Raji (cell line): ENCODE data around the gene CTNND2.

ENCODE experiments used
- POLR2A ChIP-seq: IDR thresholded peaks from 2 replicates; pipeline ENCODE4 v1.6.1; 2011; ENCODE audit warnings: low read depth, low read length, control low read depth; ENCODE audit not compliant: insufficient read depth

CTNND2 gene

DNA sequence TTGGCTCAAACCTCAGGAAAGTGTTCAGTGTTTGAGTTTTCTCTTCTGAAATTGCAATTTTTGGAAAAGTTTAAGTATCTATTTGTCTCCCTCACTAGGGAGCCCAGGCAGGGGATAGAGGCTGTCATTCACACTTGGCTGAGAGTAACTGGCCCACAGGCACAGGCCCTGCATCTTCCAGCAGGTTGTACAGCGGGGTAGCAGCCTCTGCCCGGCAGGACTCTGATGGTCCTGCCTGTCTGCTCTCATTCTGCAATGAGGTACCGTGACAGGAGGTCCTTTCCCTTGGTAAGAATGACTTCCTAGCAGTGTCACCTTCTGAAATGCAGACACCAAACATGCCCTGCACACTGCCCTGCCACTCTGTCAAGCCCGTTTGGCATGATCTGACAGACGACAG lies 860.4 kb downstream of the CTNND2 start:
- no peak for TF ChIP-seq POLR2A

DNA sequence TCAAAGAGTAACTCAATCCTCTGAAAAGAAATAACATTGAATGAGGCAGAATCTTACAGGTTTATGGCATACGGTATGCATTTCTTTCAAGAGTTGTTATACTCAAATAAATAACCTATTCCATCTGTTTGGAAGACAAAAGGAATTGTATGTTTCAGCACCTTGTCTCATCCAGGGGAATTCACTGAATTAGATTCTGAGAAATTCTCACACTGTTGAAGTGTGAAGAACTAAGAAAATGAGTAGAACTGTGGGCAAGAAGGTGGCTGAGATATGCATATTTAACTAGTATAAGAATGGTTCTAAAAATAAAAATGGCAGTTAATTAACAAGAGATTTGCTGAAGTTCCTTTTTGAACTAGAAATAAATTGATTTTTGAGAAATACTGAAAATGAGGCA lies 863.9 kb downstream of the CTNND2 start:
- no peak for TF ChIP-seq POLR2A

DNA sequence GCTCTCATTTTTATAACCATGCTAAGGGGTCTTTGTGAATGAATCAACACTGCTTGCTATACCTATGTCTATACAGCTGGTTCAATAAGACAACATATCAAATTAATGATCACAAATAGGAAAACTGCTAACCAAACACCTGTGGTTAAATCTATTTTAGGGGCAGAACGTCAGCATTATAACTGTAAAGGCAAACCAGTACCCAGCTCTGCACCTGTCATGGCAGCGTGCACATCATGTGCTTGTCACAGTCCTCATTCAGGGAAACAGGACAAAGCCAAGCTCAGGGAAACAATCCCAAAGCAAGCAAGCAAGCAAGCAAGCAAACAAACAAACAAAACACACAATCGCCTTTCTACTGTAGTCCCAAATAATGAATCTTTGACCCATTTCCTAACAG lies 865.5 kb downstream of the CTNND2 start:
- TF ChIP-seq POLR2A: no peak

DNA sequence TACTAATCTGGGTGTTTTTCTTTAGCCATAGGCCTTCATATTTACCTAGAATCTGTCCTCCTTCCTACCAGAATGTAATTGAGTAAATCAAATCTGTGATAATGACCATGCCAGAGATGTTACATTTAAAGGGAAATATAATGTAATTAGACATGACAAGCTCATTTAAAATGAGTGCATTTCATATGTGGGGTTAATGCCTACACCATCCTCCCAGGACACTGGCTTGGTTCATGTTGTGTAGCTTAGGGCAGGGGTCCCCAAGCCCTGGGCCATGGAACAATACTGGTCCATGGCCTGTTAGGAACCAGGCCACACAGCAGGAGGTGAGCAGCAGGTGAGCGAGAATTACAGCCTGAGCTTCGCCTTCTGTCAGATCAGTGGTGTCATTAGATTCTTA lies 866.3 kb downstream of the CTNND2 start:
- no peak for TF ChIP-seq POLR2A

DNA sequence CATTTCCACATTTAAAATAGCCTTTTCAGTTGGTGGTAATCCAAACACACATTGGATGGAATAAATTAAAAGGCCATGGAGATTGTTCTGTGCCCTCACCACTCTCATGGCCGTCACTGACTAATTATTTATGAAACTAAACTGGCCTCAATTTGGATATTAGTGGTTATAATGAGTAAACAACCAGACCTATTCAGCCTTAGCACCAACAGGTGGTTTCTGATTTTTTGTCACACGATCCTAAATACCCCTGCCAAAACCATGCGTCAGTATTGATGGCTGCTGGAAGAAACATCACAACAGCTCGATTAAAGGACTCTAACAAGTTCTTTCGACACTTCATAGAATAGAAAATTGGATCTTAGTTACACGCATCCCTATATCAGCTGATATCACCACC lies 867.2 kb downstream of the CTNND2 start:
- no peak for TF ChIP-seq POLR2A

DNA sequence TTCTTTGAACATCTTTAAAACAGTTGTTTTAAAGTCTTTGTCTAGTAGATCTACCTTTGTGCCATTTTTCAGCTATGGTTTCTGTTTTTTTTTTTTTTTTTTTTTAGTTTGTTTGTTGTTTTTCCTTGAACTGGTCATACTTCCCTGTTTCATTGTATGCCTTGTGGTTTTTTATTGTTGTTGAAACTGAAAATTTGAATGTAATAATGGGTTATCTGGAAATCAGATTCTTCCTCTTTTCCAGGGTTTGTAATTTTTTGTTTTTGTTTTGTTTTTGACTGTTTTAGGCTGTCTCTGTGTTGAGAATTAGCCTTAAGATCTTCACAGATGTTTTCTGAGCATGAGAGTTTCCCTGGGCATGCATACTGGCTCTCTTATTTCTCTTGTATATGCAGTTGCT lies 873.6 kb downstream of the CTNND2 start:
- TF ChIP-seq POLR2A: no peak

DNA sequence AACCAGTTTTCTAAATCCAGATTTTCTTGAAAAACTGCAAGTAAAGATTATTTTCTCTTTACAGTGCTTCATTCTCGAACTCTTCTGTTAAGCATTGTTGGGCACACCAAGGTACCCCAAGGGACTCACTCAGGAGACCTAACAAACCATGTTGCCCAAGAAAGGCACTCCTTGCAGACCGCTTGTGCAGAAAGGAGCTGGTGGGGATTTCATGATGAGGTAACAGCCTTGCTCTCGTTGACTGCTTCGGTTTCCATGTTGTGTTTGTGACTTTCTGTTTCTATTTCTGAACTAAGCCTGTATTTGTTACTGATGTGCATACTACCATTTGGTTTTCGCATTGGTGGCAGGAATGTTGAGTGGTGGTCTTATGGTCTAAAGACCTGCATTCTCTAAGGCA lies 876.6 kb downstream of the CTNND2 start:
- no peak for TF ChIP-seq POLR2A

DNA sequence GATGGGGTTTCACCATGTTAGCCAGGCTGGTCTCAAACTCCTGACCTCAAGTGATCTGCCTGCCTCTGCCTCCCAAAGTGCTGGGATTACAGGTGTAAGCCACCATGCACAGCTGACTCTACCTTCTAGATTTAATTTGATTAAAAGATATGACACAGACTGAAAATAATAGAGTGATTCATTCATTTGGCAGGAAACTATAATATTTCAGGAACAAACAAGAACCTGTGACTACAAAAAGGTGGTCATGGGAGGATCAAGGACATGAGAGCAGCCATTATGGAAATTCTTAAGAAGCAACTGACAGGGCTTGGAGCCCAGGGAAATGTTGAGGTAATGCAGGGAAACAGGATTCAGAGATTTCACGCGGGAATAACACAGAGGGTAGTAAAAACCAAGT lies 877.7 kb downstream of the CTNND2 start:
- no peak for TF ChIP-seq POLR2A

DNA sequence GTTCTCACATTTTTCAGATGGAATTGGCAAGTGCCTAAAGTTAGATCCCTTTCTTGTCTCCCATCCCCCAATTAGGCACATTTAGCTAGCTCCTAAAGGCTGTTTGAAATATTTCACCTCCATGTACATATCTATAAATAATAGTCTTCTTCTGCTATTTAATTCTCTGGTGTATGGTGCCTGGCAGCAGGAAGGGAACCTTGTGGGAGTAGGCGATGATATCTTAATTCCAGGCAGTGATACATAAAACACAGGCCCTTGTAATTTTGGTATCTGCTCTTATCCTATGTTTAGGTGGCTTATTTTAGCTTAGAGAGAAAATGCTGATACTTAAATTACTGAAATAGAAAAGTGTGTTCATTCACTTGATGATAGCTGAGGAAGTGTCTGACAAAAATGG lies 880.3 kb downstream of the CTNND2 start:
- TF ChIP-seq POLR2A: no peak

DNA sequence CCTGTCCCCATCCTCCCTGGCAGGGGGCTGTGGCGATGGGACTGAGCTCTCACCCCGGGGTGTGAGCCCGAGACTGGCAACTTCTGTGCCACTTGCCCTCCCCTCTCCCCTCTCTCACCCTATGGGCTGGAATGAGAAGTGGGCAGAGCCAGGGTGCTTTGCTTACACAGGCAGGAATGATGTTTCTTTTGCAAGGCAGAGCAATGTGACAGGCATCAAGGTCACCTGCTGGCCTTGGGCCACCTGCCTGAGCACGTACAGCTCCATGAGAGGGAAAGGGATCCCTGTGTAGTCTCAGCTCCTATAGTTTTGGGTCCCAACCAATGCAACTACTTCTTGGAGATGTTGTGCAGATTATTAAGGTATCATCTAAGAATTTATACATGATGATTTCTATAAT lies 890.5 kb downstream of the CTNND2 start:
- TF ChIP-seq POLR2A: no peak

DNA sequence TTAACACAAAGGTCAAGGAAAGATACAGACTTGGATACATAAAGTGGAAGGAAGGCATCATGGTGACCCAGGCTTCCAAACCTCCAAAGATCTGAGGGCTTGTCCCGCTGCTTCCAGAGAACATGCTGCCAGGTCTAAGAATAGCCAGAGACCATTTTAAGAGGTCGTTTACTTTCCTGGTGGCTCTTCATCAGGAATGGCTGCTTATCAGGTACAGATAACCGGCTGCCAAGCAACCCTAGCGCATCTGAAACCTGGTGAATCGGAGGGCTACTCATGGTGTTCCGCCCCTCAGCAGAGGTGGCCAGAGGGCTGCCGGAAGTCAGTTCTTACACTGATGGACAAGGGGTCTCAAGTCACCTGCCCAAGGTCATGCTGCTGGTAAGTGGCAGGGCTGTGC lies 892.0 kb downstream of the CTNND2 start:
- TF ChIP-seq POLR2A: no peak

DNA sequence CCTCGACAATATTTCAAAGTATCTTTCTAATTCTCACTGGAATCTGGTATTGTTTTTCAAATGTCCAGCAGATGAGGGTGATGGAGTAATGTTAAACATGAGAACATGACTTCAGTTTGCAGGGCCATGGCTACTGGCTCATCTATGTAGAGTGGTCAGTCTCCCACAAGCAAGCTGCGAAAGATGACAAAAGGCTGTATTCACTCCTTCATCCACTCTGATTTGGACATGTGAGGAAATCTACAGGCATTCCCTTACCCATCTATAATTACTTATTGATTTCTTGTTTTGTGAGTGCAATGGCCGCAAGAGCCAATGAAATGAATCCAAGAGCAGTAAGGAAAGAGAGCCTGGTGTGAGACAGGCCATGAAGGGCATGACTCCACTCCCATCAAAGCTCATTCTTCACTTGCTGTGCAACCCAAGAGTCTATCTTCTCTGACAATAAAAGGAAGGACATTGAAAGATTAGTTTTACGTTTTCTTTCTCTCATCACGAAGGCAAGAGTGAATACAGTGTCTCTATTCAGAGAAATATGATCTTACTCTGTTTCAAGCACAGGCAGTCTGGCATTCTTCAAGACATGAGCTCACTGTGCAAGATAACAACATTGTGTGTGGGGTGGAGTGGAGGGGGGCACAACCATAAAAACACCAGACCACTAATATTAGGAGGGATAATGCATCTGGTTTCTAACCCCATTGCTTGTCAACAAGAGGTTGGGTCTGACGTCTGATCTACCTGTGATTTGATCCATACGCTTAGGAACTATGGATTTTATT lies 893.6 kb downstream of the CTNND2 start:
- no peak for TF ChIP-seq POLR2A

DNA sequence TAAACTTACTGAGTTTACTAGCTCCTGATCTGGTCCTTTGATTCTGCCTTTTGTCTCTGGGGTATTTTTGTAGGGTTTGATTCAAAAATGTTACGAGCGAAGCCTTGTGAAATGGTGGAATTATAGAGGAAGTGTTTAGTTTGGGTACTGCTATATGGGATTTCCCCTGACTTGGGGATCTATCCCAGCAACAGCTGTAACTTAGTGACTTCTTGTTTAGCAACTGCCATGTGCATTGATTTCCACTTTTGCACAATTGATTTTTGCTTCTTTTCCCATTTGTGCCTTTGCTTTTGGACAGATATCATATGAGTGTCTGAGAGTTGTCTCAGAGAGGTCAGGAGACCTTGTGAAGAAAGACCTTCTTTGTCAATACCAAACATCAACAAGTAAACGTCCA lies 894.7 kb downstream of the CTNND2 start:
- no peak for TF ChIP-seq POLR2A

DNA sequence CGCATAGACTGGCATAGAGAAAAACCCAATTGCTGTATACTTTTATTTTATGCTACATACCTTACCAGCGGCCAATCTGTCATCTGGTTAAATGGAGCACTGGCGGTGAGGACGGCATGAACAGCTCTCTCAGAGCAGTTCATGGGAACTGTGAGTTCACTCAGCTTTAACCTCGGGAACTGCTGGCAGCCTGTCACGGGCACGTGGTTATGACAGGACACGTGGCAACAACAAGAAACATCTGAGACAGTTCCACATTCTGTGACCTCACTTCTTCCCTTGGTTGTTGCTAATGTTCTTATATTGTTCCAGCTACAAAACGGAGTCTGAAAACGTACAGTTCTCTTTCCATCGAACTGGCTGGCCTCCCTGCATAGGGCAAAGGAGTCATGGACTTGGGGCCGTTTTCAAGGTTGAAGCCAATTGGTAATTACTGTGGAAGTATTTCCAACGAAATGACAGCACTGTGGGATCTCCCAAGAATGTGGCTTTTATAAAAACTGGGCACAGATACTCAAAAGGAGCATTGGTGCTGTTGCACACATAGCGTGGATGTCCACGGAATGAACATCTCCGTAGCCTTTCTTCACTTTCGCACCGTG lies 896.9 kb downstream of the CTNND2 start:
- TF ChIP-seq POLR2A: no peak

DNA sequence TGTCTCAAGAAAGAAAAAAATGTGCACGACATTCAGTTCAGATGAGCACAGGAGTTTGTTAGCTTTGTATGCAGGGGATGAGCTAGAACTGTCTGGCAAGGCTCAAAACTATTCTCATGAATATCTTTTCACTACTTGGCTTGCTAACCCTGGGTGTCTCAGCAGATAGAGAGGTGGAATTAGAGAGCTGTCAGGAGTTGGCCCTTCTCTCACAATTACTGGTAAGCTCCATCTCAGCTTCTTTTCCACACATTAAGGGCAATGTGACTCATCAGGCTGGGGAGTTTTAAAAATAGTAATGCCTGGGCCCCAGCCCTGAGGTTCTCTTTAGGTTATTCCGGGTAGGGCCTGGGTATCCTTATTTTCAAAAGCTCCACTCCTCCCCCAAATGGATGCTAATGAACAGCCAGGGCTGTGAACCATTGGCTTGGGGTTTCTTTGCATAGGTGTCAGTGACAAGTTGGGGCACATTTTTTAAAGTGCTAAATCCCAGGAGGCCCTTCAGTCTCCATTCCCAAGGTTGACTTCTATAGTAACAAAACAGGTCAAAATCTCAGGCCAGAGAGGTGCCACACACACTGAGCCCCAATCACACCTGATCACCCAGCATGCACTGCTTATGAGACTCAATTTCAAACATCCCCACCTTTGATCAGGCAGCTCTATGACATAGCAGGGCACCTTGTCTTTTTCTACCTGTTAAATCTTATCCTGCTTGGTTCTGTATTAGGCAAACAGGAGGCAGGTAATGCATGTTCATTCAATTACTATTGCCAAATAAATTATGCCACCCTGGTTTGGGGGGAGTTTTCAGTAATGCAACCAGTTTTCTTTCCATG lies 903.5 kb downstream of the CTNND2 start:
- no peak for TF ChIP-seq POLR2A

DNA sequence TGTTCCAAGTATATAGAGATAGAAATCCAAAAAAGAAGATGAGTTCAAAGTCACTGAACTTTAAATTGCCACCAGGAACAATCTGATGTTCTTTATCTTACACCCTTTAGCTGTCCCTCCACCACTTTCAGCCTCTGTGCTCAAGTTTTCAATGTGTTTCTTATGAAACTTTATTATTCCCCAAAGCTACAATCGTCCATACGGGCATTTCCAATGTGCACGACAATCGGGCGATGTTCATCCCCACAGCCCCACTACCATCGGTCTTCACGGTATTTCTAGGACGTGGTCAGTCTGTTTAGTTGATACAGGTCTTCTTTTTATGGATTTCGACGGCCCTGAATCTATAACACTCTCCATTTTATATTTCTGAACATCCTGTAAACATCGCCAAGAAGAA lies 904.5 kb downstream of the CTNND2 start:
- no peak for TF ChIP-seq POLR2A
